ENCODE results near the gene STYX.

- TF ChIP-seq POLR2AphosphoS5 (IDR thresholded peaks at IDR 0.05; ENCODE audit: low read depth), result peak; percentile 53
- no peak for TF ChIP-seq CTCF (conservative IDR thresholded peaks at IDR 0.05; ENCODE audit: low read depth in 2 of 2)
- no peak for TF ChIP-seq EZH2 (IDR thresholded peaks at IDR 0.05; ENCODE audit: low read depth, unreplicated experiment)
These were observed 34.4 kb upstream of the STYX start, which contains the start of gene ERO1A for GRCh38 chr14:52695481-52696091.

Data from GM23338 (cell line).